D341Med (cell line): ENCODE measurements around the gene MRI1.
"Not testable (repeated sequence)": the region's sequence is repeated elsewhere in the genome, so short reads cannot be mapped to it uniquely, and the experiment has no call there.

Experiments used
- DNase-seq: peaks from one replicate; pipeline ENCODE4 v3.0.0; 2012; ENCODE audit warnings: low spot score

Gene MRI1

DNA sequence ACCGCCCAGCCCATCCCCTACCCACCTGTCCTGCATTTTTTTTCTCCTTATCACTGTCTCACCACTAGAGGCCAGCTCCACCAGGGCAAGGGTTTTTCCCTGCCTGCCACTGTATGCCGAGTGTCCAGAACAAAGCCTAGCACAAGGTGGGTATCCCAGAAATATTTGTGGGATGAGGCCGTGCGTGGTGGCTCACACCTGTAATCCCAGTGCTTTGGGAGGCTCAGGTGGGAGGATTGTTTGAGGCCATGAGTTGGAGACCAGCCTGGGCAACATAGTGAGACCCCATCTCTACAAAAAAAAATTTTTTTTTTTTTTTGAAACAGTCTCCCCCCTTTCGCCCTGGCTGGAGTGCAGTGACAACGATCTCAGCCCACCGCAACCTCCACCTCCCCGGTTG, 2.9 kb upstream of the MRI1 start:
- DNase-seq: no peak

DNA sequence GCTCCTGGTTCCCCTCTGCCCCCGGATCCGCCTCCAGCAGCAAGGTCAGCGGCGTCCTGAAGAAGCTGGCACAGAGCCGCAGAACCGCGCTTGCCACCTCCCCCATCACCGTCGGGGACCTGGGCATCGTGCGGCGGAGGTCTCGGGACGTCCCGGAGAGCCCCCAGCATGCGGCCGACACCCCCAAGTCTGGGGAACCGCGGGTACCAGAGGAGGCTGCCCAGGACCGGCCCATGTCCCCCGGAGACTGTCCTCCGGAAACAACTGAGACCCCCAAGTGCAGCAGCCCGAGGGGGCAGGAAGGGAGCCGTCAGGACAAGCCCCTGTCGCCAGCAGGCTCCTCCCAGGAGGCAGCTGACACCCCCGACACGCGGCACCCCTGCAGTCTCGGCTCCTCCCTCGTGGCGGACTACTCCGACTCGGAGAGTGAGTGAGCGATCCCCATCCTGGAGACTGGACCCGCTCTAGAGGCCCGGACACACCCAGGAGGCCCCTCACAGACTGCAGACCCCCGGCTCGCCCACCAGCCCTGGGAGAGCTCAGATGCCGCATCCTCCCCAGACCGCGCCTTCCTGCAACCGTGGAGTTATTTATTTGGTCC, 1.6 kb upstream of the MRI1 start:
- DNase-seq: no peak

DNA sequence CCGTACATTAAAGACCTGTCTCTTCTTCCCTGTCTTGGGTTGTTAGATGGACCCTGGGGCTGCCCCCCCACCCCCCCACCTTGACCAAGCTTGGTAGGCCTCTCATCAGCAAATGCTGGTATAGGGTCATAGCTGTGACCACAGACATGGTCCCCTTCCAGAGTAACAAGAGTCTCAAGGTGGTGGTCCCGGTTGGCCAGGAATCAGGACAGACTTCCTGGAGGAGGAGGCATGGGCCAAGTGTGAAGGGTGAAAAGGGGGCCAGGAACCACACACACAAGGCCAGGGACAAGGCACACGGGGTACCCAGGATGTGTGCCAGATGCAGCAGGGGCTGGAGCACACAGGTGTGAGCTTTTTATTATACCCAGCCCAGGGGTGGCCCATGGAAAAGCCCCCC, 1.1 kb upstream of the MRI1 start:
- no peak for DNase-seq

DNA sequence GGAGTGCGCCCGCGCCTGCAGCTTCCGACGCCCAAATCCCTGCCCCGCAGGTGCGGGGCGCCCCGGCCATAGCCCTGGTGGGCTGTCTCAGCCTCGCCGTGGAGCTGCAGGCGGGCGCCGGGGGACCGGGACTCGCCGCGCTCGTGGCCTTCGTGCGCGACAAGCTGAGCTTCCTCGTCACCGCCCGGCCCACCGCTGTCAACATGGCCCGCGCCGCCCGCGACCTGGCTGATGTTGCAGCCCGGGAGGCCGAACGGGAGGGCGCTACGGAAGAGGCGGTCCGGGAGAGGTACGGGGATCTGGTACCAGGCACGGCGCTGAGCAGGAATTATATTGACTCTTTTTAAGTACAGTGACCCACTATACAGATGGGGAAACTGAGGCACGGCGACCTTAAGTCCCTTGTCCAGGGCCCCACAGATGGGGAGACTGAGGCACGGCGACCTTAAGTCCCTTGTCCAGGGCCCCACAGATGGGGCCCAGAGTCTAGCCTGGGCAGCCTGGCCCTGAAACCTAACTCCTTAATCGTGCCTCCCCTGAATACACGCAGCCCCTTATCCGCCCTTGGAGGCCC, 586 bp downstream of the MRI1 start:
- peak; percentile 72 for DNase-seq

GRCh38 chr19:13765395-13766094, 1.2 kb downstream of the MRI1 start:
- DNase-seq: no peak

GRCh38 chr19:13766095-13766481, 1.8 kb downstream of the MRI1 start:
- DNase-seq: no peak

GRCh38 chr19:13768510-13768909, 4.2 kb downstream of the MRI1 start:
- DNase-seq: no peak

- DNase-seq: no peak
These were observed 5.8 kb downstream of the MRI1 start for GRCh38 chr19:13770013-13770635.

GRCh38 chr19:13774217-13775191, 10.2 kb downstream of the MRI1 start, which contains the start of gene C19orf53:
Gene C19orf53 (plus strand): TSS chr19:13774456. CDS start chr19:13774478, 22 bp downstream.
- peak; percentile 94 for DNase-seq

DNA sequence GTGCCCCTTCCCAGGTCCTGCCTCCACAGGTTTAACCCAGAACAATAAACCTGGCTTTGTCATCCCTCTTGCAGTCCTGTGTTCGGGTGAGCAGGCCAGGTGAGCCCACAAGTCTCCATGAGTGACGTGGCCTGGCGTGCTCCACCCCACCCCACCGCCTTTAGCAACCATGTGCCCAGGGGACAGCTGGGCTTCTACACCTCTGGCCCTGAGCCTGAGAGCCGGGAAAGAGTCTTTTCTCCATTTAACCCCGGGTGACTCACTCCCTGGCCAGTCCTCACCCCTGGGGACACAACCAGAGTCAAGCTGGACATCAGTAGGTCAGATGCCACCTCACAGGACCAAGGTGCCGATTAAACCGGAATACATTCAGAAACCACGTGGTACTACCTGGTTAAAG, 14.1 kb downstream of the MRI1 start:
- DNase-seq: no peak

- no peak for DNase-seq
These were observed 14.5 kb downstream of the MRI1 start for GRCh38 chr19:13778847-13779246.

DNA sequence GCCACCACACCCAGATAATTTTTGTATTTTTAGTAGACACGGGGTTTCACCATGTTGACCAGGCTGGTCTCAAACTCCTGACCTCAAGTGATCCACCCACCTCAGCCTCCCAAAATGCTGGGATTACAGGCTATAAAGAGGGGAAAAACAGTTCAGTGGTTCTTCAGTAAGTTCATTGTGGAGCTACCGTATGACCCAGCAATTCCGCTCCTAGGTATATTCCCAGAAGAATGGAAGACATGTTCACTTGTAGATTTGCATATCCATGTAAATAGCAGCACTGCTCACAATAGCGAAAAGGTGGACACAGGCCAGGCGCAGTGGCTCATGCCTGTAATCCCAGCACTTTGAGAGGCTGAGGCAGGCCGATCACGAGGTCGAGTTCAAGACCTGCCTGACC, 15.5 kb downstream of the MRI1 start:
- not testable (repeated sequence) for DNase-seq

DNA sequence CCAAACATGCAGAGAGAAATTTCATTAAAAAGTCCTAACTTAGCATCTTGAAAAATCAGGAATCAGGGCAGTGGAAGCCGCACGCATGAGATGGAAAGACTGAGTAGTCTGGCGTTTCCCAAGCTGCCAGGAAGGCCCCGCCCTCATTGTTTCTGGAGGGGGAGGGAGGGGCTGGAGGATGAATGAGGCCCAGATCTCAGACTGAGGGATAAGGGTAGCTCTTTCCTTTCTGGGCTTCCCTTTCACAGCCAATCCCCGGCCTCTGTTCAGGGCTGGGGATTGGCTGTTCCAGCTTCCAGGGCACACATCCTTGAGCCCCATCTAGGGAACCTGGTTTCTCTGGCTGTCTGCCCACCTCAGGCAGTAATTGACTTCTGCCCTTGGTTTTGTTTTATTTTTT, 17.2 kb downstream of the MRI1 start:
- DNase-seq: peak; percentile 67

DNA sequence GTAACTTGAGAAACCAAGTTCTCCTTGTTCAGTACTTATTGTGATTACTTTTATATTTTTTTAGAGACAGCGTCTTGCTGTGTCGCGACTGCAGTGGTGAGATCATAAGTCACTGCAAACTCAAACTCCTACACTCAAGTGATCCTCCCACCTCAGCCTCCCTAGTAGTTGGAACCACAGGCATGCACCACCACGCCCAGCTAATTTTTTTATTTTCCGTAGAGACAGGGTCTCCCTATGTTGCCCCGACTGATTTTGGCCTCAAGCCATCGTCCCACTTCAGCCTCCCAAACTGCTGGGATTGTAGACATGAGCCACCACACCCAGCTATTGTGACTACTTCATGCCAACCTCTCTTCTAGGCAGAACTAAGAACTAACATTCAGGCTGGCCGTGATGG, 18.2 kb downstream of the MRI1 start:
- no peak for DNase-seq

DNA sequence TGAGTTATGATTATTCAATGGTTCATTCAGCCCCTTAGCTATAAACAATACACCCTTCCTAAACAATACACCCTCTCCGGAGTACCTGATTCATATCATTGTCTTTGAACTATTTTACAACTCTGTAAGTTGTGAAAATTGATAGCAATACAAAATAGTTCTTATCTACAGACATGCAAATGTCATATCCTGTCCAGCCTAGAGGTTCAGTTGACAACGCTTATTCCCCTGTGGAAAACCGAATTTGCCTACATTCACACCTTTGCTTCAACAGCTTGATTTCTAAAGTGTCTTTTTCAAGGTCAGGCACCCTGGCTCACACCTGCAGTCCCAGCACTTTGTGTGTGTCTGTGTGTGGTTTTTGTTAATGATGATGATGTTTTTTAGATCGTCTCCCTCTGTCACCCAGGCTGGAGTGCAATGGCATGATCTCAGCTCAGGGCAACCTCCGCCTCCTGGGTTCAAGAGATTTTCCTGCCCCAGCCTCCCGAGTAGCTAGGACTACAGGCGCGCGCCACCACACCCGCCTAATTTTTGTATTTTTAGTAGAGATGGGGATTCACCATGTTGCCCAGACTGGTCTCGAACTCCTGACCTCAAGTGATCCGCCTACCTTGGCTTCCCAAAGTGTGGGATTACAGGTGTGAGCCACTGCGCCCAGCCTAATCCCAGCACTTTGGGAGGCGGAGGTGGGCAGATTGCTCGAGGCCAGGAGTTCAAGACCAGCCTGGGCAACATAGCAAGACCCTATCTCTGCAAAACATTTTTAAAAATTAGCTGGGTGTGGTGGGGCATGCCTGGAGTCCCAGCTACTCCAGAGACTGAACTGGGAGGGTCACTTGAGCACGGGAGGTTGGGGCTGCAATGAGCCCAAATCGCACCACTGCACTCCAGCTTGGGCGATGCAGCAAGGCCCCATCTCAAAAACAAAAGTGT, 19.5 kb downstream of the MRI1 start:
- DNase-seq: no peak

DNA sequence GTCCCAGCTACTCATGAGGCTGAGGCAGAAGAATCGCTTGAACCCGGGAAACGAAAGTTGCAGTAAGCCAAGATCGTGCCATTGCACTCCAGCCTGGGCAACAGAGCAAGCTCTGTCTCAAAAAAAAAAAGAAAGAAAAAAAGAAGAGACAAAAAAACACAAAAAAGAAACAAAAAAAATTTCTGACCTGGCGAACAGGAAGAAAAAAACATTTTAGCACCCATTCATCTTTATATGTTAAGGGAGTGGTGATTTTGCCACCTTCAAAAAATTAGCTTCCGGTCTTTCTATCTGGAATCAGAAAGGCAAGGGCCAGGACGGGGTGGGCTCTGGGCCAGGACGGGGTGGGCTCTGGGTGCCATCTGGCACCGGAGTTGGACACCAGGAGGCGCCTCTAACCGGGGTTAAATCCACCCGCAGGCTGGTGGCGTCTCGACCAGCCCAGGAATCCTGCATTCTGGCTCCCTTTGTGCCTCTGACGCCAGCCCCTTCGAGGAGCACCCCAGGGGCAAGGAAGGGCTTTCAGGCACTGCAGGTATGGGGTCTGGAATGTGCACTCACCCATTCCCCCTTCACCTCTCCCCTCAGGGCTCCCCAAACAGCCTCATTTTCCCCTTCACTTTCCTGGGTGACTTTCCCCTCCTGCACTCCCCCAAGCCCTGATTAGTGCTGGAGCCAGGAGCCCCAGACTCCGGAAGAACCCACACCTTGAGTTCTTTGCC, 20.6 kb downstream of the MRI1 start:
- DNase-seq: peak; percentile 88

DNA sequence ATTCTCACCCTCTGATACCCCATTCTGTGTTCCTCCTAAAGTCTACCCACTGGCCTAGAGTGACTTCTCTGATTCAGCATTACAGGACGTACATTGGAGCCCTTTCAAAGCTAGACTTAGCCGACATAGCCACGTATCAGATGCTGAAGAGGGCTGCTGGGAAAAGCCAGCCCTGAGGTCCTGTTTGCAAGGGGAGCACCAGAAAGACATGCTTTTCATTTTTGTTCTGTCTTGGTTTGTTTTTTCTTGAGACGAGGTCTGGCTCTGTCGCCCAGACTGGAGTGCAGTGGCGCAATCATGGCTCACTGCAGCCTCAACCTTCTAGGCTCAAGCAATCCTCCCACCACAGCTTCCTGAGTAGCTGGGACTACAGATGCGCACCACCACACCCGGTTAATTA, 24.7 kb downstream of the MRI1 start:
- DNase-seq: no peak

DNA sequence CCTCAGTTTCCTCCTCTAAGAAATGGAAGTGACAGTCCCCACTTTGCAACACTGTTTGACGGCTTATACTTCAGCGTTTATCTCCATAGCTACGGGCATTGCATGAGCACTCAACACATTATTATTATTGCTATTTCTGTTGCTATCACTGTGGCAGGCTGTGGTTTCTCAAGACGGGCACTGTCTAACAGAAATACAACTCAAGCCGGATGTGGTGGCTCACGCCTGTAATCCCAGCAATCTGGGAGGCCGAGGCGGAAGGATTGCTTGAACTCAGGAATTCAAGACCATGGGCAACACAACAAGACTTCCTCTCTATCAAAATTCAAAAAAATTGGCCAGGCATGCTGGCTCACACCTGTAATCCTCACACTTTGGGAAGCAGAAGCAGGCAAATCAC, 26.0 kb downstream of the MRI1 start:
- no peak for DNase-seq

DNA sequence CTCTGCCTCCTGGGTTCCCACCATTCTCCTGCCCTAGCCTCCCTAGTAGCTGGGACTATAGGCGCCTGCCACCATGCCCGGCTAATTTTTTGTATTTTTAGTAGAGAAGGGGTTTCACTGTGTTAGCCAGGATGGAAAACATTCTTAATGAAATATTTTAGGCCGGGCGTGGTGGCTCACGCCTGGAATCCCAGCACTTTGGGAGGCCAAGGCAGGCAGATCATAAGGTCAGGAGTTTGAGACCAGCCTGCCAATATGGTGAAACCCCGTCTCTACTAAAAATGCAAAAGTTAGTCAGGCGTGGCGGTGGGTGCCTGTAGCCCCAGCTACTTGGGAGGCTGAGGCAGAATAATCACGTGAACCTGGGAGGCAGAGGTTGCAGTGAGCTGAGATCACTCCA, 29.0 kb downstream of the MRI1 start:
- not testable (repeated sequence) for DNase-seq

DNA sequence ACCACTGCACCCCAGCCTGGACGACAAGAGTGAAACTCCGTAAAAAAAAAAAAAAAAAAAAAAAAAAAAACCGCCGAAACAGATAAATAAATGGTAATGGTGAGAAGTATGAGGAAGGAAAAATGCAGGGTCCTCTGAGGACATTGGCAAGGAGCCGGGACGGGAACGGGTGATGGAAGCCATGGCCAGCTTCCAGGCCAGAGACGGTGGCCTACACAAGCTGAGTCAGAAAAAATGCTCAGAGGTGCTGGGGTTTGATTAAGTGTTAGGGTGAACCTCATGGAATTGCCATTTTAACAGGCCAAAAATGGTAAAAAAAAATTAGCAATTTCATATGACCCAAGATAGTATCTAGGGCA, 30.1 kb downstream of the MRI1 start:
- no peak for DNase-seq
